Kidney (tissue), 14 donors: ENCODE results near the gene KRTAP25-1. TPM values are rescaled to one million over a fixed set of nuclear protein-coding genes. Genes with fewer than 3 reads are reported as not detected.

Source experiments
- DNase-seq, 5 donors: peaks; one replicate each; pipeline ENCODE4 v3.0.0-alpha.2; 2013 to 2020
- FAIRE-seq: peaks from 2 replicates; lab custom pipeline; 2012; peaks lifted over from hg19 to GRCh38; lab: Jason Lieb, UNC
- H3K27ac ChIP-seq, 2 donors: one replicate each; pipeline ENCODE4 v1.7.0; 2013; ENCODE audit warnings: low read depth in 2 of 2, low read length in 2 of 2, inconsistent platforms in 1 of 2
- H3K27me3 ChIP-seq: one replicate; pipeline ENCODE4 v1.7.1; 2013; ENCODE audit warnings: low read length, inconsistent platforms; ENCODE audit not compliant: control insufficient read depth, insufficient read depth
- H3K36me3 ChIP-seq, 3 donors: one replicate each; pipeline versions ENCODE4 v1.7.0 to v1.7.1; 2013; ENCODE audit warnings: low read length in 3 of 3, control low read depth in 1 of 3, inconsistent platforms in 1 of 3; ENCODE audit not compliant: insufficient read depth in 3 of 3, control insufficient read depth in 2 of 3
- H3K4me1 ChIP-seq, 3 donors: one replicate each; pipeline versions ENCODE4 v1.7.0 to v1.7.1; 2013; ENCODE audit warnings: low read length in 3 of 3, inconsistent platforms in 1 of 3, low read depth in 1 of 3; ENCODE audit not compliant: control insufficient read depth in 2 of 3, insufficient read depth in 2 of 3
- H3K4me3 ChIP-seq, 3 donors: one replicate each; pipeline versions ENCODE4 v1.7.0 to v1.8.1; 2013; ENCODE audit warnings: low read length in 3 of 3, control low read depth in 1 of 3, inconsistent platforms in 1 of 3
- H3K9ac ChIP-seq, 3 donors: one replicate each; pipeline versions ENCODE4 v1.7.0 to v1.7.1; 2013; ENCODE audit warnings: low read length in 3 of 3, control low read depth in 1 of 3, inconsistent platforms in 1 of 3
- H3K9me3 ChIP-seq, 3 donors: one replicate each; pipeline versions ENCODE4 v1.7.0 to v1.7.1; 2013; ENCODE audit warnings: low read length in 3 of 3, control low read depth in 1 of 3, inconsistent platforms in 1 of 3; ENCODE audit not compliant: control insufficient read depth in 2 of 3, insufficient read depth in 1 of 3
- intact Hi-C: fragments of 100-400 bp; cut with DNase I; formaldehyde crosslinking; loops from one replicate; pipeline ENCODE4 v1.11.1; 2022
- polyA plus RNA-seq: library from polyadenylated mRNA; stranded (reverse); fragments of 350-450 nt; fragmentation: Illumina TruSeq; extraction: RNeasy Lipid Tissue Mini Kit (QIAGEN cat#74804); gene quantifications from one replicate; pipeline ENCODE4 v1.2.3, GENCODE V29; 2014; ENCODE audit warnings: low read depth, low replicate concordance; ENCODE audit not compliant: insufficient read depth
- total RNA-seq: library from RNA; stranded (reverse); fragmentation: NEBNext Ultra II Directional; extraction: Animal tissue kit (Norgen Biotek cat#: 25700); gene quantifications from one replicate; pipeline ENCODE4 v1.2.1, GENCODE V29; 2021
- TF ChIP-seq, protein P1 (sequence below): IDR thresholded peaks from 3 replicates; pipeline ENCODE4 v1.5.1; 2012; ENCODE audit warnings: mild to moderate bottlenecking, moderate library complexity, borderline replicate concordance; ENCODE audit not compliant: insufficient read depth; ENCODE audit errors: extremely low read depth
- donor health status: control.
- donor health status: control.
- donor health status: control.
- donor health status: control.
- donor health status: control.
- donor health status: DM: yes; HTN: yes; CAD: no.
- donor health status: Normal renal cell carcinoma (clear cell type).

KRTAP25-1 gene
- total and polyA plus RNA-seq, 2 donors from 2014 or later, result not detected

DNA sequence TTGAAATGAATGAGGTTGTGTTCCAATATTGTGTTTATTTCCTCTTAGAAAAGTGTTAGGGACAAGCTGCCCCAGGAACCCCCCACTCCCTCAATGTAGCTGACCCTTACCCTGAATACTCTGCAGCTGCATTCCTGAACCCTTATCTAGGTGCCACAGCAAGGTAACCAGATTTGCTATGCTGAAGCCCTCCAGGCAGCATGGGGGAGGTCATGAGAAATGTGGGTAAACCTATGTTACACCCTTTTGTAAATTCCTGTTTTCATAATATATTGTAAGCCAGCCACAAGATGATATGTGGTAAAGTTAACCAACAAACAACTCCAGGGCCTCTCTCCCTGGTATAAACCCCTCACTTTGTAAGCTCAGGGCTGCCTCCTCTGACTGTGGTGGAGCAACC, 45.6 kb downstream of the KRTAP25-1 start:
- H3K9ac ChIP-seq, result no peak overlapping the region
- no peaks in the 10 kb centered on the region for H3K4me1 ChIP-seq
- H3K36me3 ChIP-seq, result no peaks in the 10 kb centered on the region
- H3K27ac ChIP-seq, result no peak overlapping the region
- intact Hi-C loops, result no loop called here
- no peak for FAIRE-seq
- H3K4me3 ChIP-seq, result no peak overlapping the region
- H3K9me3 ChIP-seq, result no peaks in the 10 kb centered on the region
- no peak for DNase-seq
- no peaks in the 10 kb centered on the region for H3K27me3 ChIP-seq
- TF ChIP-seq, protein P1, sequence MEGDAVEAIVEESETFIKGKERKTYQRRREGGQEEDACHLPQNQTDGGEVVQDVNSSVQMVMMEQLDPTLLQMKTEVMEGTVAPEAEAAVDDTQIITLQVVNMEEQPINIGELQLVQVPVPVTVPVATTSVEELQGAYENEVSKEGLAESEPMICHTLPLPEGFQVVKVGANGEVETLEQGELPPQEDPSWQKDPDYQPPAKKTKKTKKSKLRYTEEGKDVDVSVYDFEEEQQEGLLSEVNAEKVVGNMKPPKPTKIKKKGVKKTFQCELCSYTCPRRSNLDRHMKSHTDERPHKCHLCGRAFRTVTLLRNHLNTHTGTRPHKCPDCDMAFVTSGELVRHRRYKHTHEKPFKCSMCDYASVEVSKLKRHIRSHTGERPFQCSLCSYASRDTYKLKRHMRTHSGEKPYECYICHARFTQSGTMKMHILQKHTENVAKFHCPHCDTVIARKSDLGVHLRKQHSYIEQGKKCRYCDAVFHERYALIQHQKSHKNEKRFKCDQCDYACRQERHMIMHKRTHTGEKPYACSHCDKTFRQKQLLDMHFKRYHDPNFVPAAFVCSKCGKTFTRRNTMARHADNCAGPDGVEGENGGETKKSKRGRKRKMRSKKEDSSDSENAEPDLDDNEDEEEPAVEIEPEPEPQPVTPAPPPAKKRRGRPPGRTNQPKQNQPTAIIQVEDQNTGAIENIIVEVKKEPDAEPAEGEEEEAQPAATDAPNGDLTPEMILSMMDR, result no peak

DNA sequence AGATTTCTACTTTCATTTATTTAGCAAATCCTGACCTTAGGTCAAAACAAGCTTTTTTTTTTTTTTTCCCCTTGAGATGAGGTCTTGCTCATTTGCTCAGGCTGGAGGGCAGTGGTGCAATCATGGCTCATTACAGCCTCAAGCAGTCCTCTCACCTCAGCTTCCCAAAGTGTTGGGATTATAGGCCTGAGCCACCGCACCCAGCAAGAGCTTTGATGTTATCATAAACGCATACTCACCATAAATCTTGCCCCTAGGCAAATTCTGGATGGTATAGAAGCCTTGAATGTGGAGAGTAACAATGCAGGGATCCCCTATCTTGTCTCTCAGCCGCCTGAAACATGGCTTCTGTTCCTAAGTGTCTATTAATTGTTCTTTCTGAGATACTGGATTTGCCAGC, 48.7 kb downstream of the KRTAP25-1 start:
- TF ChIP-seq, protein P1, result no peak
- Histone ChIP-seq H3K4me3 (no peak overlapping the region), H3K27me3 (no peaks in the 10 kb centered on the region), H3K9ac (no peak overlapping the region), H3K4me1 (no peaks in the 10 kb centered on the region), H3K9me3 (no peaks in the 10 kb centered on the region), H3K36me3 (no peaks in the 10 kb centered on the region), H3K27ac (no peak overlapping the region)
- intact Hi-C loops, result no loop called here
- no peak for FAIRE-seq
- DNase-seq, result no peak

Other genes starting within 250 kb of the KRTAP25-1 start
- not detected for gene CLDN17, start 122.7 kb downstream of the KRTAP25-1 start, total RNA-seq
- gene CLDN17, start 122.7 kb downstream of the KRTAP25-1 start, polyA plus RNA-seq, result not detected
- gene CLDN8, start 73.4 kb downstream of the KRTAP25-1 start, total RNA-seq, result 7.1 TPM
- gene CLDN8, start 73.4 kb downstream of the KRTAP25-1 start, polyA plus RNA-seq, result 86.8 TPM
- not detected for gene KRTAP24-1, start 6.6 kb downstream of the KRTAP25-1 start, total RNA-seq
- not detected for gene KRTAP24-1, start 6.6 kb downstream of the KRTAP25-1 start, polyA plus RNA-seq
- not detected for gene KRTAP26-1, start 30.8 kb upstream of the KRTAP25-1 start, total RNA-seq
- gene KRTAP26-1, start 30.8 kb upstream of the KRTAP25-1 start, polyA plus RNA-seq, result not detected
- not detected for gene KRTAP27-1, start 48.2 kb upstream of the KRTAP25-1 start, total RNA-seq
- gene KRTAP27-1, start 48.2 kb upstream of the KRTAP25-1 start, polyA plus RNA-seq, result not detected
- gene KRTAP23-1, start 59.1 kb upstream of the KRTAP25-1 start, total RNA-seq, result not detected
- gene KRTAP23-1, start 59.1 kb upstream of the KRTAP25-1 start, polyA plus RNA-seq, result not detected
- not detected for gene KRTAP13-2, start 82.8 kb upstream of the KRTAP25-1 start, total RNA-seq
- gene KRTAP13-2, start 82.8 kb upstream of the KRTAP25-1 start, polyA plus RNA-seq, result not detected
- not detected for gene KRTAP13-1, start 106.5 kb upstream of the KRTAP25-1 start, total RNA-seq
- gene KRTAP13-1, start 106.5 kb upstream of the KRTAP25-1 start, polyA plus RNA-seq, result not detected
- not detected for gene KRTAP13-3, start 136.4 kb upstream of the KRTAP25-1 start, total RNA-seq
- not detected for gene KRTAP13-3, start 136.4 kb upstream of the KRTAP25-1 start, polyA plus RNA-seq
- gene KRTAP13-4, start 140.7 kb upstream of the KRTAP25-1 start, total RNA-seq, result not detected
- gene KRTAP13-4, start 140.7 kb upstream of the KRTAP25-1 start, polyA plus RNA-seq, result not detected
- gene KRTAP15-1, start 150.8 kb upstream of the KRTAP25-1 start, total RNA-seq, result not detected
- gene KRTAP15-1, start 150.8 kb upstream of the KRTAP25-1 start, polyA plus RNA-seq, result not detected
- not detected for gene KRTAP19-1, start 190.9 kb upstream of the KRTAP25-1 start, total RNA-seq
- not detected for gene KRTAP19-1, start 190.9 kb upstream of the KRTAP25-1 start, polyA plus RNA-seq
- not detected for gene KRTAP19-2, start 197.9 kb upstream of the KRTAP25-1 start, total RNA-seq
- not detected for gene KRTAP19-2, start 197.9 kb upstream of the KRTAP25-1 start, polyA plus RNA-seq
- gene KRTAP19-3, start 202.5 kb upstream of the KRTAP25-1 start, total RNA-seq, result not detected
- not detected for gene KRTAP19-3, start 202.5 kb upstream of the KRTAP25-1 start, polyA plus RNA-seq
- not detected for gene KRTAP19-4, start 207.7 kb upstream of the KRTAP25-1 start, total RNA-seq
- gene KRTAP19-4, start 207.7 kb upstream of the KRTAP25-1 start, polyA plus RNA-seq, result not detected
- not detected for gene KRTAP19-5, start 212.6 kb upstream of the KRTAP25-1 start, total RNA-seq
- not detected for gene KRTAP19-5, start 212.6 kb upstream of the KRTAP25-1 start, polyA plus RNA-seq